HuH-7 (cell line): ENCODE measurements around the gene GTF3C5.
"Not testable (repeated sequence)": the region's sequence is repeated elsewhere in the genome, so short reads cannot be mapped to it uniquely, and the experiment has no call there.

Experiments
- DNase-seq: peaks from one replicate; pipeline ENCODE4 v3.0.0; 2011; ENCODE audit warnings: low spot score

GTF3C5 gene

GRCh38 chr9:133090752-133091385, 60.1 kb downstream of the GTF3C5 start:
- DNase-seq = no peak

- not testable (repeated sequence) for DNase-seq
Observed at GRCh38 chr9:133094351-133094750, 63.6 kb downstream of the GTF3C5 start.

GRCh38 chr9:133094842-133095393, 64.1 kb downstream of the GTF3C5 start:
- no peak for DNase-seq

- no peak for DNase-seq
Observed at GRCh38 chr9:133098104-133098754, 67.4 kb downstream of the GTF3C5 start.

GRCh38 chr9:133098871-133099270, 68.1 kb downstream of the GTF3C5 start:
- no peak for DNase-seq

- DNase-seq = no peak
Observed at GRCh38 chr9:133099726-133100505, 69.1 kb downstream of the GTF3C5 start.

GRCh38 chr9:133100506-133101355, 69.9 kb downstream of the GTF3C5 start:
- no peak for DNase-seq

- DNase-seq = no peak
Observed at GRCh38 chr9:133101356-133102189, 70.8 kb downstream of the GTF3C5 start.

- no peak for DNase-seq
Observed at GRCh38 chr9:133102190-133103021, 71.6 kb downstream of the GTF3C5 start.

- DNase-seq = peak; percentile 90
Observed at GRCh38 chr9:133103183-133103986, 72.6 kb downstream of the GTF3C5 start.

GRCh38 chr9:133103987-133104505, 73.2 kb downstream of the GTF3C5 start:
- DNase-seq = no peak

- DNase-seq = no peak
Observed at GRCh38 chr9:133104718-133105460, 74.1 kb downstream of the GTF3C5 start.

GRCh38 chr9:133105461-133105770, 74.6 kb downstream of the GTF3C5 start:
- no peak for DNase-seq

GRCh38 chr9:133106511-133107244, 75.9 kb downstream of the GTF3C5 start:
- no peak for DNase-seq

GRCh38 chr9:133107245-133107722, 76.5 kb downstream of the GTF3C5 start:
- no peak for DNase-seq
